ENCODE results near the gene COL5A3.
A peak's percentile ranks its signal among the peaks of the same experiment; 100 is the strongest.
"Not testable (repeated sequence)": the region's sequence is repeated elsewhere in the genome, so short reads cannot be mapped to it uniquely, and the experiment has no call there.

The COL5A3 gene

DNA sequence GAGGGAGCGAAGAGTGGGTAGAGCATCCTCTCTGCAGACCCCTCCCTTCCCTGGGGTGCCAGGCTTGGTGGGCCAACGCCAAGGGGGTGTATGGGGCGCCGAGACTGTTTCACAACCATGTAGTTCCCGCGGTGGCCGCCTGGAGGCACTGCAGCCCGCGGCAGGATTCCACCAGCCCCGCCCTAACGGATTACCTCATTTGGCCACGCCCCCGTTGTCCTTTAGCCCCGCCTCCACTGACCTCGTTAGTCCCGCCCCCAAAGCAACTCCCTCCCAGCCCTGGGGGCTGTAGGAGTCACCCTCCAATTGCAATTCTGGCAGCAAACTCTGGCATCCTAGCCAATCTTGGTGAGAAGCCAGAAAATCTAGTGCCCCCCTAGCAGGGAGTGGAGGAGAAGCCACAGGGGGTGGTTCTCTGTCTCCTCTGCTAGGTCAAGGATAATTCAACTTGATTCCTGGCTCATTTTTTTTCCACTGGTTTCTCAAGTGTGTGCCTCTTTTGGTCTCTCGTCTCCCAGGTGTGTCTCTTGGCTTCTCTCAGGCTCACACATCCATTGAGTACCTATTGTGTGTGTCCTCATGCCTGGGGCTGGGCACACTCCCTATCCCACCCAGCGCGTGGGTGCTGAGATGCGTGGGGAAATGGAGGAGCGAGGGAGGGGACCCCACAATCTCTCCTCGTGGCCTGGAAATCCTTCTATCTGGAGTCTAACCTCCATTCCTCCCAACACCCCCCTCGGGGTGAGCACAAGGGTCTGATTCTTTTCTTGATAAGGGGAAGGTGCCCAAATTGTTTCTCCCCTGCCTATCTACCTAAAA, 76.0 kb downstream of the COL5A3 start:
- peak; percentile 81 for DNase-seq

DNA sequence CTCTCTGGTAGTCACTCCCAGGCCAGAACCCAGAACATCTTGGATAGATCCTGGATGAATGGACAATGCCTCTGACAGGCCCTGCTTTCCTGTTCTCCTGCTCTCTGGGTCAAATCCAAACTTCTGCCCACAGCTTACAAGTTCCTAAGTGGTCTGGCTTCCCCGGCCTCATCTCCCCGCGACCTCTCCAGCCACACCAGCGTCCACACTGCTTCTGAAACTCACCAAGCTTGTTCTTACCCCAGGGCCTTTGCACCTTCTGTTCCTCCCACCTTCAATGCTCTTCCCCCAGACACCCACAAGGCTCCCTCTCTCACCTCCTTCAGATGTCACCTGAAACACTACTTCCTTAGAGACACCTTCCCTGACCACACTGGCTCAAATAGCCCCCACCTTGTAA, 77.5 kb downstream of the COL5A3 start:
- no peak for DNase-seq

DNA sequence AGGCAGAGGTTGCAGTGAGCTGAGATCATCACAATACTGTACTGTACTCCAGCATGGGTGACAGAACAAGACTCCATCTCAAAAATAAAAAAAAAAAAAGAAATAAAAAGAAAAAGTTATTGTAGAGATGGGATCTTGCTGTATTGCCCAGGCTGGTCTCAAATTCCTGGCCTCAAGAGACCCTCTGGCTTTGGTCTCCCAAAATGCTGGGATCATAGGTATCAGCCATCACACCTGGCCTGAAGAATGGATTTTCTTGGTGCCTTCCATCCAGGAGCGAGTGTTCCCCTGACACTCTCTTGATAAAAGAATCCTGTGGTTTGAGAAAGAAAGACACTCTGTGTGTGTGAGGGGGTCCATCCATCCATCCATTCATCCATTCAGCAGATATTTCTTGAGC, 78.7 kb downstream of the COL5A3 start:
- no peak for DNase-seq

DNA sequence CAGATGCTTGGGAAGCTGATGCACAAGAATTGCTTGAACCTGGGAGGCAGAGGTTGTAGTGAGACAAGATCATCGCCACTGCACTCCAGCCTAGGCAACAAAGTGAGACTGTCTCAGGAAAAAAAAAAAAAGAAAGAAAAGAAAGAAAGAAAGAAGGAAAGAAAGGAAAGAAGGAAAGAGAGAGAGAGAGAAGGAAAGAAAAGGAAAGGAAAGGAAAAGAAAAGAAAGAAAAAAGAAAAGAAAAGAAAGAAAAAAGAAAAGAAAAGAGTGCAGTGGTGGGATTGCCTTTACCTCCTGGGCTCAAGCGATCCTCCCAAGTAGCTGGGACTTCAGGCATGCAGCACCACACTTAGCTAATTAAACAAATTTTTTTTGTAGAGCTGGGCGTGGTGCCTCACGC, 86.9 kb downstream of the COL5A3 start:
- no peak for DNase-seq

DNA sequence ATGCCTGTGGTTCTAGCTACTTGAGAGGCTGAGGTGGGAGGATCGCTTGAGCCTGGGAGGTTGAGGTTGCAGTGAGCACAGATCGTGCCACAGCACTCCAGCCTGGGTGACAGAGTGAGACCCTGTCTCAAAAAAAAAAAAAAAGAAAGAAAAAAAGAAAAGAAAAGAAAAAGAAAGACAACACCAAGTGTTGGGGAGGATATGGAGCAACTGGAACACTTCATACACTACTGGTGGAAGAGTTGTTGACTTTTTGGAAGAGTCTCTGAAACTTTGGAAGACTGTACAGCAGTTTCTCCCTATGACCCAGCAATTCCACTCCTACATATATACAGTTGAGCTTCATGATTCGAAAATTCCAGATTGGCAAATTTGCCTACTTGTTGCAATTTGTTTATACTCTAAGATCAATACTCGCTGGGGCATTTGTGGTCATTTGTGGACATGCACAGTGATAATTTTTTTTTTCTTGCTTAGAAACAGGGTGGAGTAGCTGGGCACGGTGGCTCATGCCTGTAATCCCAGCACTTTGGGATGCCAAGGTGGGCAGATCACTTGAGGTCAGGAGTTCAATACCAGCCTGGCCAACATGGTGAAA, 87.4 kb downstream of the COL5A3 start:
- not testable (repeated sequence) for DNase-seq

DNA sequence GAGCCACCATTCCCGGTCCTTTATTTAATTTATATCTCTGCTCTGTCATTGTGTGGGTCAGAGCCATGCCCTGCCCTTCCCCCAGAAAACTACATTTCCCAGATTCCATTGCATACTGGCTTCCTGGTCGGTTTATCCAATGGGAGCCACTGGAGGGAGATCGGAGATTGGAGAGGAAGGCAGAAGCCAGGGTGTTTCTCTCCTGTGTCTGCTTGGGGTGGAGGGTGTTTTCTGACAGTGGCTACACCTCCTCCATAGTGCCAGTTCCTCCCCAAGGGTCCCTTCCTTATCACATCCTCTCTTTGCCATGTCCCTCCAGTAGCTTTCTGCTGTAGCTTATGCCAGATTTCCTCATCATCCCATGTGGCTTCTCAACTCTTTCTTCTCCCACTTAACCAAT, 93.0 kb downstream of the COL5A3 start:
- peak; percentile 48 for DNase-seq

DNA sequence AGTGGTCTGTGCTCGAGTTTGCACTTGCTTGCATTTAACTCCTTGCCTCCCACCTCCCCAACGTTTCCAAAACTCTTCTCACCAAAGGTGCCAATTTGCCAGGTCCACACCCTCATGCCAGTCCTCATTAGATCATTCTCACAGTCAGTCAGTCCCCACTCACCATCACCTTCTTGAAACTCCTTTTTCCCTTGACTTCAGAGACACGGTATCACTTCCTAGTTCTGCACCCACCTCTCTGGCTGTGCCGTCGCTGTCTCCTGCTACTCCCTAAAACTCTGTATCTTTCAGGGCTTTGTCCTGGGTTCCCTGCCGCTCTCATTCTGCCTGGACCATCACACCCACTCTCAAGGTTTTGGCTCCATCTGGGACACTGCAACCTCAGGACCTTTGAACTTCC, 93.6 kb downstream of the COL5A3 start:
- no peak for DNase-seq

DNA sequence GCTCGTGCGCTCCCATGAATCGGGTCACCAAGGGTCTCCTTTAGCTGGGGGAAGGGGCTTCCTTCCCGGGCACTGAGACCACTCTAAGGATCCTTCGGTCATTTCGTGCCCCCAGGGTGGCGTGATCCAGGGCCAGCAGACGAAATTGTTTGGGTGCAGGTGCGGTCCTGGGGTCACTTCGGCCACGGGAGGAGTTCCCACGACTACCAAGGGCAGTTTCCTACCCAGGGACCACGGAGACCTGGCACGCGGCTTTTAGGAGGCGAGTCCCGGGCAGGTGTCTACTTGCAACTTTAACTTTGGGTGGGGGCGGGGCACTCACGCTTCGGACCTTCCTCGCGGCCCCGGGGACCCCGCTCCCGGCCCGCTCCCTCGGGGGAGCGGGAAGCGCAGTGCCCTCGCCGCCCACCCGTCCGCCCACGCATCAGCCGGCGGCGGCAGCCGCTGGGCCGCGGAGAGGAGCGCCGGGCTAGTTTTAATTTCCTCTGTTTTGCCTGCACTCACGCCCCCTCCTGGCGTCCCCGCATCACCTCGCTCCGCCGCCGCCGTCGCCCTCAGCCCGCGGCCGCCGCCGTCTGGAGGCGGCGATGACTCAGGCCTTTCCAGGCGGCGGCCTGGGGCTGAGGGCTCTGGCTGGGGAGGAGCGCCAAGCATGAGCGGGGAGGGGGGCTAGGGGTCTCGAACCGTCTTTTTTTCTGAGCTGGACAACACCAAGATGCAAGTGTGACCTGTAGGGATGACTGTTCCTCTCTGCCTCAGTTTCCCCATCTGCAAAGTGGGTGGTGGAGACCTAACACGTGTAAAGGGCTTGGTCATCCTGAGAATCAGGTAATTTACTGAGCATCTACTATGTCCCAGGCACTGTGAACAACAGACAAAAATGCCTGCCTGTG, 95.7 kb downstream of the COL5A3 start:
- peak; percentile 87 for DNase-seq

DNA sequence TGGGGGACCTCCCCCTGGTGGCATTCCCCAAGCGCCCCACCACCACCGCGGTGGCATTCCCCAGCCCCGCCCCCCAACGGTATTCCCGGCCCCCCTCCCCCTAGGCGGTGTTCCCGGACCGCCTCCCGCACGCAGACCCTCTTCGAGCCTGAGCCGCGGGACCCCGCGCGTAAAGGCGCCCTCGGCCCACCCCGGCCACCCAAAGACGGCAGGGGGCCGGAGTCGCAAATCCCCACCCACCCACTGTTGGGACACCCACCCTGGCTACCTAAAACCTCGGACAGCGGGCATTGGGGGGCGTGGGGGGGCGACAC, 96.3 kb downstream of the COL5A3 start:
- DNase-seq: no peak

DNA sequence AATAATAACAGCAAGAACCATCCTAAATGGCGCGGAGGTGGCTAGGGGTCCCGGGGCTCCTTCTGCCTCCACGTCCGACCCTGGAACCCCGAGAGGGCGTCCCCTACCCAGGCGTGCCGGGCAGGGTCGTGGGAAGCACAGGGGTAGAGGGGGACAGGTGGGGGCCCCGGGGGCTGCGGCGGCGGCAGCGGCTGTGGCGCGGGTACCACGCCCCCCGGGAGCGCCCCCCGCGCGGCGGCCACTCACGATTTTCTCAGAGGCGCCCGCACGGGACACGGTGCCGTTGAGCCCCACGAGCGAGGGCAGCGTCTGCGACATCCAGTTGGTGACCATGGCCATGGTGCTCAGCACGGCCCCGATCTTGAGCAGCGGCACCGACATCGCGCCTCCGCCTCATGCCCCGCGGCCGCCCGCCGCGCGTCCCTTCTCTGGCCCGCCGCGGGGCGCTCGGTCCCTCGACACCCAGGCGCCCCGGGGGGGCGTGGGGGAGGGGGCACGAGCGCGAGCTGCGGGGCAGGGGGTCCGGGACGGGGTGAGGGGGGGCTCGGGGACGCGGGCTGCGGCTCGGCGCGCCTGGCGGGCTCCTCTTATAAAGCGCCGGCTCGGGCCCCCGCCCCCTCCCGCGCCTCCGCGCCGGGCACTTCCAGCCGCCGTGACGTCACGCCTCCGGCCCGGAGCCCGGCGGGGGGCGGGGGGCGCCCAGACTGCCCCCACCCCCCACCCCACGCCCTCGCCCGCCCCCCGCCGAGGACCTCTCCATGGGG, 96.9 kb downstream of the COL5A3 start:
- DNase-seq: no peak

DNA sequence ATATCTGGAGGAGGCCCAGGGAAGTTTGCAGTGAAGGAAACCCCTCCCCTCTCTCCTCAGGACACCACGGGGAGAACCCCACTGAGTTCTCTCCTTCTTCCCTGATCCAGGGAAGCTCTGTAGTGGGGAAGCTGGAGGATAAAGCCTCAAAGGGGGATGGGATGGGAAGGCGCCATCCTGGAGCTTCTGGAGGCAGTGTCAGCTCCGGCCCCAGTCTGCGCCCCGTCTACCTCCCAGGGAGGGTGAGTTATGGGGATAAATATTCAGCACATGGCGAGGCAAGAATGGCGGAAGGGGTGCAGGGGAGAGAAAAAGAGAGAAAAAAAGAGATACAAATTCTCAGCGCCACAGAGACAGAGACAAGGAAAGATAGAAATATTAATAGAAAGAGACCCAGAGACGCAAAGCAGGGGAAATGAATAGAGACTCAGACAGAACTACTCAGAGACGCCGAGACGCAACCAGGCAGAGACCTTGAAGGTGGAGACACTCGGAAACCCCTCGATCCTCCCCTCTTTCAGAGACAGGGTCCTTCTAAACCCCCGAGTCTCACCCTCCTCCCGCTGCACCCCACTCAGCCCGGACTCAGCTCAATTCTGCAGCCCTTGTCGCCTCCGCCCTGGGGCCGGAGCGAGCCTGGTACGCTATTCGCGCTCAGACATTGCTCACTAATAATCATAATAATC, 97.6 kb downstream of the COL5A3 start:
- DNase-seq: no peak

DNA sequence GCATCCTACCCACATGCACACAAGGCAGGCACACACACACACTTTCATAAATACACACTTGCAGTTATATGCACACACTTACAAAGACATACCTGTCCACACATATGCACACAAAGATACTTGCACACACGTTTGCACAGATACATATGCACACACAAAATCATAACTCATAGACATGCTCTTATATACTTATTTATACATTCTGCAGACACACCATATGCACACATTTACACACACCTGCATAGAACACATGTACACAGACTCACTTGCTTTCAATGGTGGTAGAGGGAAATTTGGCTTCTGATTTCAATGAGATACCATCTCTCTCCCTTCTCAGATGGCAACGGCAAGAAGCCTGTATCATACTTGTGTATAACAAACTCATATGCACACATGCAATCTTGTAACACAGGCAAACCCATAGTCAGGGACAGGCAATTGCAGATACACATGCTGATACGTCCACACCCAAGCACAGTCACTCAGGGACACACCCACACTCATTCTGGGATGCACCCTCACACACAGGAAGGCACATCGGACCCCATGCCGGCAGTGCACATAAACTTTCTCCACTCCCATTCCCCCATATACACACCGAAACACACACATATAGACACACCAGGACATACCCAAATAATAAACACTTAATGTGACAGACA, 98.6 kb downstream of the COL5A3 start:
- no peak for DNase-seq

DNA sequence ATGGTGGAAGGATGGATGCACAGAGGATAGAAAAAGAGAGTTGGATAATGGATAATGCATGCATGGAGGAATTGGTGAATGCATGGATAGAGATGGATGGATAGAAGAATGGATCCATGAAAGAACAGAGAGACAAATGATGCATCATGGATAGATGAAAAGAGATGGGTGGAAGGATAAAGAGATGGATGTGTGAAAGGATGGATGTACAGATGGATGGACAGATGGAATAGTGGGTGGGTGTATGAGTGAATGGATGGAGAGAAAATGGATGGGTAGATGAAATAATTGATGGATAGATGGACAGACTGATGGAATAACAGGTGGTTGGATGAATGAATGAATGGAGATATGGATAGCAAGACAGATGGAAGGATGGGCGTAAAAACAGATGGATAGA, 99.7 kb downstream of the COL5A3 start:
- no peak for DNase-seq
